Esophagus muscularis mucosa (tissue), 4 donors: Measurements from ENCODE around the gene NUDT16L1.

ENCODE experiments used
- EP300 ChIP-seq: sonication (generic); formaldehyde crosslinking; IDR thresholded peaks from one replicate; pipeline ENCODE4 v1.6.1; 2017; ENCODE audit warnings: antibody characterized with exemption
- POLR2A ChIP-seq: fragments of 450-650 bp; IDR thresholded peaks from one replicate; pipeline ENCODE4 v1.6.1; 2017; ENCODE audit warnings: antibody characterized with exemption, moderate library complexity, mild to moderate bottlenecking, low read depth
- TF ChIP-seq, protein P1 (sequence below), 3 experiments: fragments of 200-600 bp in 2 of 3; fragments of 450-650 bp in 1 of 3; sonication (generic) in 2 of 3; IDR thresholded peaks; one replicate each; pipeline ENCODE4 v1.5.1; 2017 to 2019; ENCODE audit warnings: antibody characterized with exemption in 3 of 3, mild to moderate bottlenecking in 2 of 3, moderate library complexity in 1 of 3

DNA sequence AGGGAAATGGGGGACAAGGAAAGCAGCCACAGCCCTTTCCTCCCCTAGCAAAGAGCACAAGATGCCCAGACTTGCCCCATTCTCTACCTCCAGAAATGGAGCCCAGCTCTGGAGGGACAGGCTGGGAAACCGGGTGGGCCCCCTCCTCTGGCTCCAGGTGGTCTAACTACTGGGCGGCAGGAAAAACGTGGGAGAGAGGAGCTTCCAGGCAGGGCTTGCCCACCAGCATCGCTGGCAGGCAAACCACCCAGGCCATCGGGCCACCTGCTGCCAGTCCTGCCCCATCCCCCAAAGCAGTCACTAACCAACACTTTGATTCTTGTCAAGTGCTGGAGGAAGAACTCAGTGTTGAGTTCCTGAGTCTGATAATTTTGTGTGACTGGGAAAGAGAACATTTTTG, 25.1 kb downstream of the NUDT16L1 start:
- TF ChIP-seq, protein P1, sequence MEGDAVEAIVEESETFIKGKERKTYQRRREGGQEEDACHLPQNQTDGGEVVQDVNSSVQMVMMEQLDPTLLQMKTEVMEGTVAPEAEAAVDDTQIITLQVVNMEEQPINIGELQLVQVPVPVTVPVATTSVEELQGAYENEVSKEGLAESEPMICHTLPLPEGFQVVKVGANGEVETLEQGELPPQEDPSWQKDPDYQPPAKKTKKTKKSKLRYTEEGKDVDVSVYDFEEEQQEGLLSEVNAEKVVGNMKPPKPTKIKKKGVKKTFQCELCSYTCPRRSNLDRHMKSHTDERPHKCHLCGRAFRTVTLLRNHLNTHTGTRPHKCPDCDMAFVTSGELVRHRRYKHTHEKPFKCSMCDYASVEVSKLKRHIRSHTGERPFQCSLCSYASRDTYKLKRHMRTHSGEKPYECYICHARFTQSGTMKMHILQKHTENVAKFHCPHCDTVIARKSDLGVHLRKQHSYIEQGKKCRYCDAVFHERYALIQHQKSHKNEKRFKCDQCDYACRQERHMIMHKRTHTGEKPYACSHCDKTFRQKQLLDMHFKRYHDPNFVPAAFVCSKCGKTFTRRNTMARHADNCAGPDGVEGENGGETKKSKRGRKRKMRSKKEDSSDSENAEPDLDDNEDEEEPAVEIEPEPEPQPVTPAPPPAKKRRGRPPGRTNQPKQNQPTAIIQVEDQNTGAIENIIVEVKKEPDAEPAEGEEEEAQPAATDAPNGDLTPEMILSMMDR (IDR thresholded peaks at IDR 0.05): no peak
- TF ChIP-seq POLR2A: no peak
- TF ChIP-seq EP300: no peak
